Renal cortex interstitium (tissue), 11 donors: Measurements from ENCODE around the gene MFAP4. TPM values are rescaled to one million over a fixed set of nuclear protein-coding genes. Genes with fewer than 3 reads are reported as not detected.
"Not testable (repeated sequence)": the region's sequence is repeated elsewhere in the genome, so short reads cannot be mapped to it uniquely, and the experiment has no call there.

Experiments
- DNase-seq, 11 donors: peaks; one replicate each; pipeline ENCODE4 v3.0.0-alpha.2; 2013; ENCODE audit warnings: low read depth in 9 of 11, low spot score in 4 of 11; ENCODE audit errors: extremely low read depth in 1 of 11
- polyA plus RNA-seq, 3 donors: library from polyadenylated mRNA; unstranded; fragments of 120-200 nt; gene quantifications; one replicate each; pipeline ENCODE4 v1.2.1, GENCODE V29; 2013; ENCODE audit not compliant: insufficient read length in 3 of 3

MFAP4 gene
- polyA plus RNA-seq, 3 donors = 198 to 260 (median 210) TPM

DNA sequence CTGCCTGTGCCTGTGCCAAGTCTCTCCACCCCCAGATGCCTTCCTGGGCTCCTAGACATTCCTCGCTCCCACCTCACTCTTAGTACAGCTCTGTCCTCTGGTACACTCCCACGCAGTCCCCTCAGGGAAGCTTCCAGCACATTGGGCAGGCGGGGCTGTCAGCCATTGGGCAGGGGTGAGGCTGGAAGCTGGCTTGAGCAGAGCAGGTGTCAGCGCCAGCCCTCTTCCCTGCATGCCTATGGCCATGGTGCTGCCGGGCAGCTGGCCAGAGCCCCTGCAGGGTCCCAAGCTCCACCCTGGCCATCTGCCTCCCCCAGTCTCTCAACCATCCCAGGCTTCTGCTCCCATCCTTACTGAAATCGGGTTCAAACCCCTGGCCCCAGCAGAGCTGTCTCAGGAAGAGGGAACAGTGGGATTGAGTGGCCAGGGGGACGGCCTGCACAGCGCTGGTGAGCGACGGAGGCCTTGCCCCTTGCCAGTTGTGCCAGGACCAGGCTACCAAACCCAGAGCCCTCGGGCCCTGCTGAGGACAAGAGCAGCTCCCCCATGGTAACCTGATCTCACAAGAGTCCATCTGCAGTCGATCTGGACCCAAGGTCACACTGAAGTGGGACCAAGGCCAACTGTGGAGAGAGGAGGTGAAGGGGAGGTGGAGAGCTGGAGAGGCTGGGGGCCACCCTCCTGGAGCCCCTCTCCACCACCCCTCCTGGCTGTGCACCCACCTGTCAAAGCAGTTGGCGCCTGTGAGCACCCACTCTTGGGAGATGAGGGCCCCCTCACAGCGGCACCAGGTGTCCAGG, 22.1 kb downstream of the MFAP4 start:
- DNase-seq = no peak

GRCh38 chr17:19363460-19364035, 23.4 kb downstream of the MFAP4 start:
- DNase-seq = no peak

DNA sequence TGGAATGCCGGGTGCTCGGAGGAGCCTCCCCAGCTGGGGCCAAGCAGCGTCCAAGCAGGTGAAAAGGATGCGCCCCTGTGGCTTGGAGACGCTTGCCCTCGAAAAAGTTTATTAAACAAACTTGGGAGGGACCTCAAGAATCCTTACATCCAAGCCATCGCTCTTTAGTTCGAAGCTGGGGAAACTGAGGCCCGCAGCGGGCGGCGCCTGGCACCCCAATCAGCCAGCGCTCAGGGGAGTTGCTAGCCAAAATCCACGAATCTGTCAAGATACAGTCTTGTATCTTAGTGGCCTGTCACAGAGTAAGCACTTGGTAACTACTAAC, 23.9 kb downstream of the MFAP4 start:
- DNase-seq = no peak

- DNase-seq = peak; percentile 81 to 98 (median 90)
Observed at GRCh38 chr17:19362277-19363113, 24.5 kb downstream of the MFAP4 start, which contains the start of gene B9D1. Gene B9D1 (minus strand): TSS chr17:19362723. CDS start chr17:19362569, 154 bp downstream.

GRCh38 chr17:19361944-19362276, 25.1 kb downstream of the MFAP4 start:
- DNase-seq = no peak

- DNase-seq = no peak
Observed at GRCh38 chr17:19361326-19361725, 25.7 kb downstream of the MFAP4 start.

DNA sequence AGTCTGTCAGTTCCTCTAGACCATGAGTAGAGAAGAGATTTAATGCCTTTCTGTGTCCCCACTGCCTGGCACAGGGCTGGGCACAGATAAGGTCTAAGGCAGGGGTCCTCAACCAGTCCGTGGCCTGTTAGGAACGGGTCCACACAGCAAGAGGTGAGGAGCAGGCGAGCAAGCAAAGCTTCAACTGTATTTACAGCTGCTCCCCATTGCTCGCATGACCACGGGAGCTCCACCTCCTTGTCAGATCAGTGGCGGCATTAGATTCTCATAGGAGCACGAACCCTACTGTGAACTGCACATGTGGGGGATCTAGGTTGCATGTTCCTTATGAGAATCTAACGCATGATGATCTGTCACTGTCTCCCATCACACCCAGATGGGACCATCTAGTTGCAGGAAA, 26.2 kb downstream of the MFAP4 start:
- no peak for DNase-seq

GRCh38 chr17:19359856-19360255, 27.1 kb downstream of the MFAP4 start:
- no peak for DNase-seq

- no peak for DNase-seq
Observed at GRCh38 chr17:19359151-19359550, 27.8 kb downstream of the MFAP4 start.

- no peak for DNase-seq
Observed at GRCh38 chr17:19357761-19358160, 29.2 kb downstream of the MFAP4 start.

DNA sequence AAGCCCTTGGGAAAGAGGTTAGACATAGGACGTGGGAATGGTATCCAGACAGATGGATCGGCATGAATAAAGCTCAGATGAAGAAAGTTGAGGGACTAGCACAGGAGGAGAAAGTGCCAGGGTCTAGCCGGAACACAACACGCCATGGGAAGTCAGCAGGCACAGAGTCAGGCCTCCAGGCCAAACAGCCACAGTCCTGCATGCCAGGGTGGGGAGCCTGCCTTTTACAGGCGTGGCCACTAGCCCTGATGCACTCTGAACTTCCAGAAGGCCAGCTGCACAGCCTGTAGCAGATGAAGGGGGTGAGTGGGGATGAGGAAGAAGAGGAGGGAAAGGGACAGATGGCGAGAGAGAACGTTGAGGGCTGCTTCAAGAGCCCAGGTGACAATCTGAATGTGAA, 29.6 kb downstream of the MFAP4 start:
- DNase-seq = no peak

- no peak for DNase-seq
Observed at GRCh38 chr17:19354748-19355147, 32.2 kb downstream of the MFAP4 start.

DNA sequence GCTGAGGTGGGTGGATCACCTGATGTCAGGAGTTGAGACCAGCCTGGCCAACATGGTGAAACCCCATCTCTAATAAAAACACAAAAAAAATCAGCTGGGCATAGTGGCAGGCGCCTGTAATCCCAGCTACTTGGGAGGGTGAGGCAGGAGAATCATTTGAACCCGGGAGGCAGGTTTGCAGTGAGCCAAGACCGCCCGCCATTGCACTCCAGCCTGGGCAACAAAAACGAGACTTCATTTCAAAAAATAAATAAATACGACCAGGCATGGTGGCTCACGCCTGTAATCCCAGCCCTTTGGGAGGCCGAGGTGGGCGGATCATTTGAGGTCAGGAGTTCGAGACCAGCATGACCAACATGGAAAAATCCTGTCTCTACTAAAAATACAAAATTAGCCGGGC, 33.6 kb downstream of the MFAP4 start:
- DNase-seq = not testable (repeated sequence)

DNA sequence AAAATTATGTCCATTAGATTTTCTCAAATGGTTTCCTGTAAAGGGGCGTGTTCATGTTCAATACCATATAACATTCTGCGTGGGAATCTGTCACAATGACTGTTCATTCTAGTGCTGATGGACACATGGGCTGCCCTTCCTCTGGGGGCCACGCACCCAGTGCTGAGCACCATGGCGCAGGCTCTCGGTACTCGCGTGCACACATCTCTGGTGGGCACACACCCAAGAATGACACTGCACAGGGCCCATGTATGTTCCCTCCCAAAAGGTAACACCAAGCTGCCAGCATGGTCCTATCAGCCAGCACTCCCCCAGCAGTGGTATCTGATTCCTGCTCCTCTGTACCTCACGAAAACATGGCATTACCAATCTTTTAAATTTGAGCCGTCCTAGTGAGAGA, 38.2 kb downstream of the MFAP4 start:
- no peak for DNase-seq

DNA sequence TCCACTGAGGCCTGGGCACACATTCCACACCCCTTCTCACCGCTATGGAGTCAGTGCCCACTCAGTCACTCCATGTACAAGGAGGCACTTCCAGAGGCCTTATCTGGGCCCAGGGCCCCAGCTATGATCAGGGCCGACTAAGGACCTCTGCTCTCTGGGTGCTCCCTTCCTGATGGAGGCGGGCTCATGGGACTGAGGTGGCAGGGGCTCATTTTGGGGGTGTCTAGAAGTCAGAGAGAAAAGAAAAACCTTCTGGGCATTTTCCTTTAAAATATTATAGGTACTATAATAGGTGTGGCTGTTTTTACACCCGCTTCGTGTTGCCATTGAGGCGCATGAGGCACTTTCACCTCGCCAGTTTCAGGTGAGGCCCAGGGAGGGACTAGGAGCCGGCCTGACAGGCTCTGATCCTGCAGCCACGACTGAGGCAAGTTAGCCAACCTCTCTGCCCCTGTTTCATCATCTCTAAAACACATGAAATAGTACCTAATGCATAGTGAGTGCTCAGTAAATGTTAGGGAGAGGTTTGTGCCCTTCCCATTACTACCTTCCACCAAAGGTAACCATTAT, 38.8 kb downstream of the MFAP4 start:
- DNase-seq = no peak

GRCh38 chr17:19347323-19348080, 39.5 kb downstream of the MFAP4 start:
- DNase-seq = no peak

DNA sequence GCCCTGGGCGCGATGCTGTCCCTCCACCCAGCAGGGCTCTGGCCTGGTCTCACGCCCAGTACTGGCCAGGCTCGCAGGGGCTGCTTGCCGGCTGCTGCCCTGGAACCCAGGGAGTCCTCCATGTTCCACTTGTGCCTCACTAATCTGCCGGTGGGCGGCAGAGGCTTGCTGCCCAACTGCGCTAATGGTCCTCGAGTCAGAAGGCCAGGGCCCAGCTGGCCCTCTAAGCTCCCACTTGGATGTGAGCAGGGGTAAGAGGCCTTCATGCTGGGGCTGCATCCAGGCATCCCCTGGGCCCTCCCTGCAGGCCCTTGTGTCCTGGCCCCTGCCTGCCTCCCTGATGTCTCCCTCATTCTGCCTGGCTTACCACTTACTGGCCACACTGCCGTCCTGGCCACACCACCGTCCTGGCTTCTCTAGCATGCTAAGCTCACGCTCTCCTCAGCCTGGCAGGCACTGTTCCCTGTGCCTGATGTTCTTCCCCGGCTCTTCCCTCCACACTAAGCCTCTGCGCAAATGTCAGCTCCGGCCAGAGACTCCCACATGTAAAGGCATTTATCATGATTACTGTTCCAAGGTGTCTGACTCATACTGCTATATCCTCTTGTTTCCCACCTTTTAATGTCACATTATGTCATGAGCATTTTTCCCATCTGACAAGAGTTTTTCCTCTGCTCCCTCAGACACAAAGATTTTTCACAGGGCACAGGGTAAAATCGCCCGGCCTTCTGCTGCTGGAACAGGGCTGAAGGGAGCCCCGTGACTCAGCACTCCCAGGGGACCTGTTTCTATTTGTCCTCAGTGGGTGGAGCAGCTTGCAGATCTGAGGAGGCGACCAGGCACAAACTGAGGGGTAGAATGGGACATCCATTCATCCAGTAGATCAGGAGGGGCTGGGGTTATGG, 40.4 kb downstream of the MFAP4 start:
- no peak for DNase-seq
